HG03460 (cell line): ENCODE data around the gene PKN1.
"Not testable (repeated sequence)": the region's sequence is repeated elsewhere in the genome, so short reads cannot be mapped to it uniquely, and the experiment has no call there.

Experiments used
- ATAC-seq: cut with Tn5 transposase; IDR thresholded peaks from one replicate; pipeline ENCODE4 v1.9.1; 2021; ENCODE audit not compliant: unreplicated experiment

Gene PKN1

DNA sequence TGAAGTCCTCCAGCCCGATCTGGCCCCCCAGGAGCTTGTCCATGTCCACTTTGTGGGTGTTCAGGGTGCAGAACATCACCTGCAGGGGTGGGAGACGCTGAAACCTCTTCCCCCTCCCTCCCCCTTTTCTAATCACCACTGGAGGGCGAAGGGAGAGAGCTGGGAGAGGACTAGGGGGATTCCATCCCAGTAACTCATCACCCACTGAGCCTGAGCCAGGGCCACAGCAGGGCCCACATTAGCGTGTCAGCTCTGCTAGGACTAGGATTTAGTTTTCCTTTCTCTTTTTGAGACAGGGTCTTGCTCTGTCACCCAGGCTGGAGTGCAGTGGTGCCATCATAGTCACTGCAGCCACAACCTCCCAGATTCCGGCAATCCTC, 47.6 kb downstream of the PKN1 start:
- no peak for ATAC-seq

DNA sequence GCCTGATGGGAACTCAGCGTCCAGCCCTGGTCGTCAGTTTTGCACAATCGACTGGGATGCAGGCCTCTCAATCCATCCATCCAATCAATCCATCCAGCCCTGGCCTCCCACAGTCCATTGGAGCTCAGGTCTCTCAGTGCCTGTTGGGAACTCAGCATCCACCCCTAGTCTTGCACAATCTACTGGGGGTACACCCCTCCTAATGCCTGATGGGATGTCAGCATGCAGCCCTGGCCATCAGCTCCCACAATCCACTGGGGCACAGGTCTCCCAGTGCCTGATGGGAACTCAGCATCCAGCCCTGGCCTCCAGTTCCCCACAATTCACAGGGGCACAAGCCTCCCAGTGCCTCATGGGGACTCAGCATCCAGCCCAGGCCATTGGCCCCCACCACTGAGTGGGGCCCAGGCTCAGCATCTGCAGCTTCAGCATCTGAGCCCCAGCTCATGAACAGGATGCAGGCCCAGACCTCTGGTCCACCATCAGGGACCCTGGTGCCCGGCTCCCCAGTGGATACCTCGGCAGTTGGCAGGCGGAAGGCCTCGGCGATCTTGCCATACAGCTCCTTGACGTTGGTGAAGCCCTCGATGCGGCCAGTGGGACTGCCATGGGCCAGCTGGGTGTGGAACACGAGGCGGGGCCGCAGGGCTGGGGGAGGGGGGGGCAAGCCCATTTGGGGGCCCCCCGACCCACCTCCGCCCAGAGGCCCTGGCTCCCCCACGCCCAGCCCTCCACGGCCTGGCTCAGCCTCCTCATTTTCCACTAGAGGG, 49.3 kb downstream of the PKN1 start:
- no peak for ATAC-seq

DNA sequence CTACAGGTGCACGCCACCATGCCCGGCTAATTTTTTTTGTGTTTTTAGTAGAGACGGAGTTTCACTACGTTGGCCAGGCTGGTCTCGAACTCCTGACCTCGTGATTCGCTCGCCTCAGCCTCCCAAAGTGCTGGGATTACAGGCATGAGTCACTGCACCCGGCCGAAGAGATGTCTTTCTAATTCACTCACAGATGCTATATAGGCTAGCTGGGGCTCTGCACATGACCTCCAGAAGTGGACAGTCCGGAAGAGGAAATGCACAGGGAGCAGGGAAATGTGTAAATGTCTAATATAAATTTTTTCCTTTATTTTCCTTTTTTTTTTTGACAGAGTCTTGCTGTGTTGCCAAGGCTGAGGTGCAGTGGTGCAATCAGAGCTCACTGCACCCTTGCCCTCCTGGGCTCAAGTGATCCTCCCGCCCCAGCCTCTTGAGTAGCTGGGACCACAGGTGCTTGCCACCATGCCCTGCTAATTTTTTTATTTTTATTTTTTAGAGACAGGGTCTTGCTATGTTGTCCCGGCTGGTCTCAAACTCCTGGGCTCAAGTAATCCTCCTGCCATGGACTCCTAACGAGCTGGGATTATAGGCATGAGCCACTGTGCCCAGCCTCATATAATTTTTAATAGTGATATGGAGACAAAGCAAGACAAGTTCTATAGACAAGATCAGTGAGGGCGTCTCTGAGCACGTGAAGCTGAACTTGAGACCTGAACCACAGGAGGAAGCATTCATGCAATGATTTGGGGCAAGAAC, 54.4 kb downstream of the PKN1 start:
- no peak for ATAC-seq

DNA sequence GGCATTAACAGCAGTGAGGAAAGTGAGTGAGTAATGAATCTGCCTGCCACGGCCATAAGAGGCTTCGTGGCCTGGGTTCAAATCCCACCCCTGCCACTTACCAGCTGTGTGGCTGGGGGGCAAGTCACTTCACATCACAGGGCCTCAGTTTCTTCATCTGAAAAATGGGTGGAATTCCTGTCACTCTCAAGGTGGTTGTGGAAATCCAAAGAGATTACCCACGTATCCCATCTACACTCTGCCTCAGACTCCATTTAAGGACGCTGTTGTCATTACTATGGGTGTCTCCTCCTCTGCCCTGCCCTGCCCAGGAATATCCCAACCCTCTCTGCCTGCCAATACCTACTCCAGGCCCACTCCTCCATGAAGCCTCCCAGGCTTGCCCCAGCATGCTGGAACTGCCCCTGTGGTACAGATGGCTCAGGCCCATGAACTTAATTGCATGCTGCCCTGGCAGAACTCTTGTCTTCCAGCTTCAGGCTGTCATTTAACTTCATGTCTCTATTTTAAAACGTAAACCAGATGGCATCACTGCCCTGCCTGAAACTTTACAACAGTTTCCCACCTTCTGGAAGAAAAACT, 59.7 kb downstream of the PKN1 start:
- no peak for ATAC-seq

DNA sequence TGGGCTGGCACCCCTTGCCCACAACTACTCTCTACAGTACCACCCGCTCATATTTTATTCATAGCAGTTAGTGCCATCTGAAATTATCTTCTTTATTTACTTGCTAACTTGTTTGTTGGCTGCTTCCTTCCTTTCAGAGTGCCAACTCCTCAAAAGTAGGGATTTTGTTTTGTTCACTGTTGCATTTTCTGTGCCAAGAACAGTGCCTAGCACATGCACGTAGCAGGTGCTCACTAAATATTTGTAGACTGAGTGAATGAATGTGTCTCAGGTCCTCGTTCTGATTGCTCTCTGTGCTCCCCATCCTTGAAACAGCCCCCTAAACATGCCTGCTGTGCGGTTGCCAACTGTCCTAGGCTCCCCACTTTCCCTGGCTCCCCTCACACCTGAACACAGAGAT, 61.3 kb downstream of the PKN1 start:
- ATAC-seq: no peak

DNA sequence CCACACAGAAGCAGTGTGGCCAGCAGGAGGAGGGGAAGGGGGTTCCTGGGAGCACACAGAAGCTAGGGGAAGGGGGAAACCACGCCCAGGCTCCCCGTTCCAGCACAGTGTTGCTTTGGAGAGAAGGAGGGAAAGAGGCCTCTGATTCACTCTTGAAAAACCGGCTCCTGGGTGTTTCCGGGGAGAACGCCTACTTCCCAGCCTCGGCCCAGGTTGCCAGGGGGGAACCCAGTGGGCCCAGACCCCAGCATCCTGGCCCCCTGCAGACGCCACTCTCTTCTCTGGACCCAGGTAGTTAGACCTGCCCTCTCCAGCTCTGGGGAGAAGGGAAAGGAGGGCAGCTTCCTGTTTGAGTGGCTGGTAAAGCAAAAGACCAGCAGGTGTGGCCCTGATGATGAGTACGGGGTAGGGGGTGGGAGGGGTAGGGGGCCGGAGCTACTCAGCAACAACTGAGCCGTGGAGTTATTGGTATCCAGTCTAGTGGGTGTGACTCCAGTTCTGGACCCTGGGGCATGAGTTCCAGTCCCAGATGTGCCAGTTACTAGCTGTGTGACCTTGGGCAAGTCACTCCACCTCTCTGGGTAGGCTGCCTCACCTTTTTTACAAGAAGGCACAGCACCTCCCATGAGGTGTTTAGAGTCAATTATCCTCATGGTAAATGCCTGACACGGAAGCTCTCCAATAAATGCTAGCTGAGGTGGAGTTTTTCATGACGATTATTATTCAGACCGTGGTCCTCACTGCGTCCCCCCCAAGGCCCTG, 62.0 kb downstream of the PKN1 start:
- no peak for ATAC-seq

DNA sequence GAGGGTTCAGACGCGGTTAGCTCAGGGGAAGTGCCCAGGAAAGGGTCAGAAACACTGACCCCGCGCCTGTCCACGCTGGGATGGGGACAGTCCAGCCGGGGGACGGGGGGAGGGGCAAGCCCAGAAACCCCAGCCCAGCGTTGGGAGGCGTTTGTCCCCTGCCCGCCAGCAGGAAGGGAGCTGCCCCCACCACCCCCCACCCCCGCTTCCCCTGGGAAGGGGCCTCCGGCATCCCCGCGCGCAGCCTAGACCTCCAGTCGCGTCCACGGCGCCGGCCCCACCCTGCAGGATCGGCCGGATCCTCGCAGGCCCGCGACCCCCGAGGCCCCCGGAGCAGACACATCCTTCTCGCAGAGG, 62.5 kb downstream of the PKN1 start:
- no peak for ATAC-seq

DNA sequence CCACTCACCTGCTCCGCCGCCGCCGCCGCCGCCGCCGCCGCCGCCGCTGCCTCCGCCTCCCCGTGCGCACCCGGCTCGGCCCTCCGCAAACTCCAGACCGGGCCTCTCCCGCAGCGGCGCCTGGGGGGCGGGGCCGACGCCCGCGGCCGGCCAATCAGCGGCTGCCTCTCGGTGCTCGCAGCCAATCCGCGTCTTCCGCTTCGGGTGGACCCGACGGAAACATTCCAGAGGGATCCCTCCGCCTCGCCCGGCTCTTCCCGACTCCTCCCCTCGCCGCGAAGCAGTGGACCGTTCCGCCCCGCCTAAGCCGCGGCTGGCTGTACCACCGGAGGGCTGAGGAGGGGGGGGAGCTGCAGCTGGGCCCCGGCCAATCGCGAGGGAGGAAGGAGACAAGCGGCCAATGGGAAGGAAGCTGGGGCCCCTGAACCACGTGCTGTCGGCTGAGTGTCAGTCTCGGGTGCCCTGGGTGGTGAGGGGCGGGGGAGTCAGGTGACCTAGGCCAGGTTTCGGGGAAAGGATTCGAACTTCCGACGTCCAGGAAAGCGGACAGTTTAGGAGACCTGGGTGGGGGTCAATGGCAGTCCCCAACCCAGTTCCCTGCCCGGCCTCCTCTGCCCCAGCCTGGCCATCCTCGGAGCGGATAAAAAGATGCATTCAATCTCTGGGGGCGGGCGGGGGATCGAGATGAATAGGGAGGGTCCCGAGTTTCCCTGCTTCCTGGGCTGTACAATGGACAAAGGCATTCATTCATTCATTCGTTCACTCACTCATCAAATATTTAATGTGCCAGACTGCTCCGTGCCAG, 63.1 kb downstream of the PKN1 start, which contains the start of gene GIPC1:
Gene GIPC1 (minus strand): TSS at position 99 of the 805 bp plus-strand sequence. CDS start 13,151 bp downstream, outside the sequence.
- no peak for ATAC-seq

DNA sequence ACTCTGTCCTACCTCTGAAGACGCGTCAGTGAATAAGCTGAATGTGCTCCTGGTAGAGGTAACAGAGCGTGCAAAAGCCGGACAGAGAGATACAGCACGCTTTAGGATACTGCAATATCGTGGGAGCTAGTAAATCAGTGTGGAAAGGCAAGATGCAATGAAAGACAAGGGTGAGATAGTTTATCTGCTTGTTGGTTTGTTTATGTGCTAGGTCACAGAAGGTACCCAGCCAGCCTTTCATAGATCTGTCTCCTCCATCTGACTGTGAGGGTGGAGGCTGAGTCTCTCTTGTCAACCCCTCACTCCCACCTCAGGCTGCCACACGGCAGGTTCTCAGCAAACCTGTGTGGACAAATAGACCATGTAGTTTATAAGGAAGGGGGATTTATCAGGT, 63.7 kb downstream of the PKN1 start:
- no peak for ATAC-seq

DNA sequence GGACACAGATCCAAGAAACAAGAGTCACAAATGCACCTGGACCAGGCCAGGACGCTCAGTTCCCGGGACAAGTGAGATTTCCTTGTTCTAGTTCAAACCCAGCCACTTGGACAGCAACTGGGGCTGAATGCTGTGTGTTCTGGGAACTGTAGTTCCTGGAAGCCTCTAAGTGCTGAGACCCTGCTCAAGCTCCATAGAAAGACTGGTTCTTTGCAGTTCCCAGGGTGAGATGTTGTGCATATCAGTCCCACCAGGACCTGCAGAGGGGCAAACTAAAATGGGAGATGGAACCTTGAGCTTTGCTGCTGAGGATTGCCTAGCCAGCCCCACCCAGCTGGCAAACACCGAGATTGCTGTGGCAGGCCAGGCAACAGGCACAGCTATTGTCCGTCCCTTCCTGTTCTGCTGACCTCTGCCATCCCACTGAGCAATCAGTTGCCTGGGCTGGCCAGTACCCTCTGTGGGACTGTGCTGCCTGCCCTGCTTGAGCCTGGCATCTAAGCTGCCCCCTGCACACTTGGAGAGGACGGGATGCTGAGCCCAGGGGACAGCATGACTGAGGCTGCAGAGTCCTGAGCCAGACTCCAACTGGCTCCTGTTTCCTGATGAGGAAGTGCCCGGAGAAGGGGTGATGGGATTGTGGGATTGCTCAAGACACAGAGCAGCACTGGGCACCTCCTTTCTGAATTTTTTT, 64.3 kb downstream of the PKN1 start:
- no peak for ATAC-seq

DNA sequence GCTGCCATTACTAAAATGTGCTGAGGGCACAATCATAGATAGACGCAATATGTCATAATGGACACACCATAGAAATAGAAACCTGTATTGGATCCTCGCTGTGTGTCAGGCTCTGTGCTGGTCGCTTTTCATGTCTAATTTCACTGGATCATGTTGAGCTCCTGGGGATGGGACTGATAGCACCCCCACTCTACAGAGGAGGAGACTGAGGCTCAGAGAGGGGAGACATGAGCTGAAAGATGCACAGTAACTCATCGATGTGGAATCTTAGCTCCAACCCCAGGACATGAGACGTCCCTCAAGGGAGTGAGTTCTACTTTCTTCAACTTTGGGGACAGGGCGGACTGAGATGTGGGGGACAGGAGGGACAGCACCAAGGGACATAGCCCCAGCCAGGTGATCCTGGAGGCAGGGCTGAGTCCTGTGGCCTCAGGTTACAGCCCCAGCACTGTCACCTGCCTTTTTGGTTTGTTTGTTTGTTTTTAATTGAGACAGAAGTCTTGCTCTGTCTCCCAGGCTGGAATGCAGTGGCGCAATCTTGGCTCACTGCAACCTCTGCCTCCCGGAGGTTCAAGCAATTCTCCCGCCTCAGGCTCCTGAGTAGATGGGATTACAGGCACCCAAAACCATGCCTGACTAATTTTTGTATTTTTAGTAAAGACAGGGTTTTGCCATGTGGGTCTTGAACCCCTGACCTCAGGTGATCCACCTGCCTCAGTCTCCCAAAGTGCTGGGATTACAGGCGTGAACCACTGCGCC, 69.4 kb downstream of the PKN1 start:
- no peak for ATAC-seq

DNA sequence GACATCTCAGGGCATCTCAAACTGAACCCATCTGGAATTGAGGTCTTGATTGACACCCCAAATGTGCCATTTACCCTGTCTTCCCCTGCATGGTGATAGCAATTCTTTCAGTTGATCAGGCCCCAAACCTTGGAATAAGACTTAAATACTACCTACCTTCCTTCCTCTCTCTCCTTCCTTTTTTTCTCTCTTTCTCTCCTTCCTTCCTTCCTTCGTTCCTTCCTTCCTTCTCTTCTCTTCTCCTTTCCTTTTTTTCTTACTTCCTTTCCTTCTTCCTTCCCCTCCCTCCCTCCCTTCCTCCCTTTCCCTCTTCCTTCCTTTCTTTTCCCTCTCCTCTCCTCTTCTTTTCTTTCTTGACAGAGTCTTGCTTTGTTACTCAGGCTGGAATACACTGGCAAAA, 70.2 kb downstream of the PKN1 start:
- no peak for ATAC-seq

DNA sequence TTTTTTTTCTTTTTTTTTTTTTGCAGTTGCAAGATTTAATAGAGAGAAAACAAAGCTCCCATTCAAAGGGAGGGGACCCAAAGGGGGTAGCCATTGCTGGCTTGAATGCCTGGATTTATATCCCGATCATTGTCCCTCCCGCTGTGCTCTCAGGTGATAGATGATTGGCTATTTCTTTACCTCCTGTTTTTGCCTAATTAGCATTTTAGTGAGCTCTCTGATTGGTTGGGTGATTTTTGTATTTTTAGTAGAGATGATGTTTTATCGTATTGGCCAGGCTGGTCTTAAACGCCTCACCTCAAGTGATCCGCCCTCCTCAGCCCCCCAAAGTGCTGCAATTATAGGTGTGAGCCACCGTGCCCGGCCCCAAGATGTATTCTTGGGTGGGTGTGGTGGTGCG, 71.5 kb downstream of the PKN1 start:
- ATAC-seq: not testable (repeated sequence)

DNA sequence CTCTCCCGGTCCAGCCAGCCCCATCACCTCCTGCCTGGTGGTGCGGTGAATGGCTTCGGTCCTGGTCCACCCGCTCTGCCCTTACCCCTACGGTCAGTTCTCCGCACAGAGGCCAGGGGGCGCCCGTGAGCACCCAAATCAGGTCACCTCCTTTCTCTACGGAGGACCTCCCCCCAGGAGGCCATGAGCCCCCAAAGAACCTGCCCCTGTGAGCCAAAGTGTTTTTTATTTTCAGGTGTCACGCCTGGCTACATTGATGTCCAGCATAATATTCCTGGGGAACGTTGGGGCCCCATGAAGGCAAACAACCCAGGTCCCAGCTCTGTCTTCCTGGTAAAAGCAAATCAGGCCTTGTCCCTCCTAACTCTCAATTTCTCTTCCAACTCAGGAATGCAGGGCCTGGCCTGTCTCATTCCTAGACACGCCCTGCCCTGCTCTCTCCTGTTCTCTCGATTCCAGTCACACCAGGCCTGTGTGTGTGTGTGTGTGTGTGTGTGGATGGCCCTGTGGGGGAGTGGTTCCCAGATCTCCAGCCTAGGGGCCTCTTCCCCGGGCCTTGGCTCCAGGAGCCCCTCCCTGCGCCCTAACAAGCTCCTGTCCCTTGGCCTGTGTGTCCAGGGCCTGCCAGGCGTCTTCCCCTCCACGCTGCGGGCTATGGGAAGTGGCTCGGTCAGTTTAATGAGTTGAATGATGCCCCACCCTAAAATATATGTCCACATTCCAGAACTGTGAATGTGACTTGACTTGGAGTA, 72.6 kb downstream of the PKN1 start:
- no peak for ATAC-seq

DNA sequence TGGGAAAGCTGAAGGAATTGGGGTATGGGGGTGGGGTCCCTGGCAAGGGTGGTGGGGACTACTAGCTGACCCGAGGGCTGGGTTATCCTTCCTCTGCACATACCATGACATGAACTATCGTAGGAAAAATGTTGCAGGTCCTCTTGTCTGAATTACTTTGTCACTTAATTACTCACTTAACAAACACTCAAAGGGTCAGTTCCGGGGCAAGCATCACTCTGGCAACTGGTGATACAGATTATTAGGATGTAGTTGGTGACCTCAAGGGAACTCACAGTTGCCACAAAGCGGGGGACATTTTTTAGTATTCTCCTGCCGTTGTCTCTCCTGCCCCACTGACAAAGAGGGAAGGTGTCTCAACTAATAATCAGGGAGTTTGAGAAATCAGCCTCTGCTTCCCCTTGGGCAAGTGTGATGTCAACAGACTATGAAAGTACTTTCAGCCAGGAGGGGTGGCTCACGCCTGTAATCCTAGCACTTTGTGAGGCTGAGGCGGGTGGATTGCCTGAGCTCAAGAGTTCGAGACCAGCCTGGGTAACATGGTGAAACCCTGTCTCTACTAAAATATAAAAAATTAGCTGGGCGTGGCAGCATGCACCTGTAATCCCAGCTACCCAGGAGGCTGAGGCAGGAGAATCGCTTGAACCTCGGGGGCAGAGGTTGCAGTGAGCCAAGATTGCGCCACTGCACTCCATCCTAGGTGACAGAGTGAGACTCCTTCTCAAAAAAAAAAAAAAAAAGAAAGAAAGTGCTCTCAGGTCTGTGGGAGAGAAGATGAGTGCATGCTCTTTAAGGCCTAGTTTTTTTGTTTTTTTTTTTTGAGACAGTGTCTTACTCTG, 74.8 kb downstream of the PKN1 start:
- no peak for ATAC-seq

DNA sequence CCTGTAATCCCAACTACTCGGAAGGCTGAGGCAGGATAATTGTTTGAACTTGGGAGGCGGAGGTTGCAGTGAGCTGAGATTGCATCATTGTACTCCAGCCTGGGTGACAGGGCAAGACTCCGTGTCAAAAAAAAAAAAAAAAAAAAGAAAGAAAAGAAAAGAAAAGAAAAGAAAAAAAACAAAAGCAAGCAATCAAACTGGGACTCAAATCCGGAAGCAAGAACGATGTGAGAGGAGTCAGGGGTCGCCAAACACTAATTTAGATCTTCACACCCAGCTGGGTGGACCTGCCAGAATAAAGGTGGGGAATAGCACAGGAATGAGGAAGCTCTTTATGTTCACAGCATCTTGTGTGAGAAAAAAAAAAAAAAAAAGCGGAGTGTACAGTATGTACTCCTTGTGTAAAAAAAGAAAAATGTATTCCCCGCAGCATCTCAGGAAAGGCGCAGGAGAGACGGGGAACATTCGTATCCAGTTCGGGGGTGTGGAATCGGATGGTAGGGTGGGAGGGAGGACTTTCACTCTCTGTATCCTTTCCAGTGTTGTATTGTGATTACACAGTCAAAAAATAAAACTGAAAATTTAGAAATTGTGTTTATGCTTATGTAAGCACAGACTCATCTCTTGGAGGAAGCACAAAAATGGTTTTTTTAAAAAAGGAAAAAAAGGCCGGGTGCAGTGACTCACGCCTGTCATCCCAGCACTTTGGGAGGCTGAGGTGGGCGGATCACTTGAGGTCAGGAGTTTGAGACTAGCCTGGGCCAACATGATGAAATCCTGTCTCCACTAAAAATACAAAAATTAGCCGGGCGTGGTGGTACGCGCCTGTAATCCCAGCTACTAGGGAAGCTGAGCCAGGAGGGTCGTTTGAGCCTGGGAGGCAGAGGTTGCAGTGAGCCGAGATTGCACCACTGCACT, 77.5 kb downstream of the PKN1 start:
- no peak for ATAC-seq

DNA sequence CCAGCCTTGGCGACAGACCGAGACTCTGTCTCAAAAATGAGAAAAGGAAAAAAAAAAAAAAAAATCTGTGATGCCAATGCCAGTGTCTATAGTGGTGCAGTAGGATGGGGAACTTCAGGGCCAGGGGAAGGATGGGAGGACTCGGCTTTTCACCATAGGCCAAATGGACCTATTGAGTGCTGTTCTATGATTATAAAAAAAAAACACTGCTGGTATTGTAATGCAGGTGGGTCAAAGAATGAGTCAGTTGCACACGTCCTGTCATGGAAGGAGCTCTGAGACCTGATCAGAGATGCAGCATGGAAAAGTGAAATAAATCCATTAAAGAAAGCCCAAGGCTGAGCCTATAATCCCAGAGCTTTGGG, 78.1 kb downstream of the PKN1 start:
- ATAC-seq: no peak
